GM18508 (cell line): ENCODE measurements around the gene ITPR2.

Source experiments
- ATAC-seq: cut with Tn5 transposase; IDR thresholded peaks from one replicate; pipeline ENCODE4 v1.9.1; 2021; ENCODE audit warnings: moderate number of reproducible peaks; ENCODE audit not compliant: insufficient read depth, unreplicated experiment

Gene ITPR2

DNA sequence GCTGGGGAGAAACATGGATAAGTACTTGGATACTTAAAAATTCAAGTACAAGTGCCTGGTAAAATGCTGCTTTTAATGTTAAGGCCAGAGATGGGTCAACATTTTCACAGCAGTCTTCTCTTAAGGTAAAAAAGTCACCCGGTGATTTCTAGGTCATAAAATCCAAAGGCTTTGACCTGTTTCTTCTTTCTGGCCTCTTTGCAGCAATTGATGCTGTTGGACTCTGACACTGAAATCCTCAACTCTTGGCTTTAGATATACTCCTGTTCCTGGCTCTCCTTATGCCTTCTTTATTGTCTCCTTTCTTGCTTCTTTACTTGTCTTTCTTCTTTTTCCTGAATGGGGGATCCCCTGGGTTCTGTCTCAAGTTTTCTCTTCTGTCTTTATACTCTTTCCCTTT is 448.5 kb downstream of the ITPR2 start:
- ATAC-seq, result no peak

GRCh38 chr12:26383041-26383440 is 450.0 kb downstream of the ITPR2 start:
- ATAC-seq, result no peak

DNA sequence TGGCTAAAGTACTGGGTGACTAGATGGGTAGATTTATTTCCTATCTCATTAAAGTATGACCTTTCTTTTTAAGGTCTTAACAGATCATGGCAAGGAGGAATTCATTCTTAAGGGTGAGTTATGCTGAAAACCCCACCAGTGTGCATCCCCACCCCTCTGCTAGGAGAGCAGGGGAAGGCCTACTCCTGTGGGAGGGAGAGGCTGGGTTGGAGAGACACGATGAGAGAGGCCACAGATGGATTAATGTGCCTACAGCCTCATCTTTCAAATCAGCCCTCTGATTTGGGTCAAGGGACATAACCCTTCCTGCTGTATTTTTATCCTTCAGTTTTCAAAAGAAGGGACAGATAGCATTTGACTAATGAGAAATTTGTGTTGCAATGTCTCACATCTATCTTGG is 452.1 kb downstream of the ITPR2 start:
- no peak for ATAC-seq

DNA sequence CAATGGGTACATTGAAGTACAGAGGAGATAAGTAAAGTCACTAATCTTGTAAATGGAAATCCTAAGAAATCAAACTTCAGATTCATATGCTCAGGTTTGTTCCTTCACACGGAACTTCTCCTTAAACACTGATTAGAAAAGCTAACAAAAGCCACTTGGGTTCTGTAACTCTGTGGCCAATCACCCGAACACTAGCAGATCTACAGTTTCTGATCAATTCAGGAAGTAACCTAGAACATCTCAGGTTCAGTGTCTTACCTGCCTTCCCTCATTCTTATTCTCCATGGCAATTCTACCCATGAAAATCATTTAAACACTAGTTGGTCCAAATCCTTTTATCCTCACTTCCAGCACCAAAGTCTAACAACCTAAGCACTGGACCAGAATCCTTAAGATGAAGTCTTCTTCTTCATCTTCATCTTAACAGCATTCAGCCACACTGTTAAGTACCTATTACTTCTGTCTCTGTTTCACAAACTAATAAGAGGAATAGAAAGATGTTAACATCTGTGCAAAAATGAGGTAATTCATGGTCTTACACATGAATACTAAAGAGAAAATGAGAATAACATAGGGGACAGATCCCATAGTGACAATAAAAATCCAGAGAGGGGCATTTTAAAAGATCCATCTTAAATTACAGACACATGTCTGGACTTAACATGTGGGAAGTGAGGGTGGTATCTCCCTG is 453.1 kb downstream of the ITPR2 start:
- no peak for ATAC-seq

GRCh38 chr12:26378711-26379110 is 454.3 kb downstream of the ITPR2 start:
- ATAC-seq, result no peak

DNA sequence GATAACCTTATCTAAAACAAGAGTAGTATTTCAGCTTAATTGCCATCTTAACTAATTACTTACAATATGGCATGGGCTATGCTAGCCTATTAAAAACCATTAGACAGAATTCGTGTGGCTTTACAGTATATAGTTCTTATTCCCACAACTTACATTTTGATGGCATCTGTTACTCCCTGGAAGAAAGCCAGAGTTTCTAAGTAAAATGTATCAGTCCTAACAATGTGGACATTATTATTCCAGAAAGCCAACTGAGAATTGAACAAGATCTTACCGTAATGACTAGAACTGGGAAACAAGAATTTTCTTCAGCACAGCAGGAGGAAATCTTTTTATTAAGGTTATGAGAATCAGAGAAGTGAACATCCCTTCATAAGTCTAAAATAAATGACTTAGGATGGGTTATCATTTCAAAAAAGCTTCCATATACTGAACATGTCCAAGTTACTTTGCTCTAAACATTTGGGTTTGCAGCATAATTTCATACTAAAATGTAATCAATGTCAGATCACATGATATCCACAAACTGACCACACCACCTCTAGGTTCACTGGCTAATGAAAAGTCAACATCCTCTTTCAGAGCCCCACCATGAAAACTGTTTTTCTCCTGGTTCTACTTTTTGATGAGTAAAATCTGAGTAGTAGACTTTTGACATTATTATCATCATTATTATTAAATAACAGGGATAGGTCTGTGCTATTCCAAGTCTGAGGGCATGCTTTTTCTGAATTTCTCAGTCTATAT is 457.9 kb downstream of the ITPR2 start:
- no peak for ATAC-seq

- ATAC-seq, result no peak
These were observed 459.1 kb downstream of the ITPR2 start for GRCh38 chr12:26373606-26374495.

DNA sequence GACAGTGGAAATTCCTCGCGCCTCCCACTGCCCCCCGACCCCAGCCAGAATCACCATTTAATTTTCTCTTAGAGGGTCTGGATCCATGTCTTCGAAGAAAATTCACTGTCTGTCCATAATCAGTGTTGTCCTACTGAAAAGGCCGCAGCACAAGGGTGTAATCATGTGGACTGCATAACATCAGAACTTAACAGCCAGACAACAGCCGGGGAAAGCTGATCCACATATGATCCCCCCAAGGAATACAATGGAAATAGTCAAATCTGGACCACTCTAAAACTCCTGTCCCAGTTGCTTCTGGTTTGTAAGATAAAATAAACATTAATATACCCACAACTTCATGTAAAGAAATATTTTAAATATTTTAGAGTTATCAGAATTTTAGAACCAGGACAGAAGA is 460.1 kb downstream of the ITPR2 start:
- no peak for ATAC-seq

GRCh38 chr12:26370098-26370497 is 462.9 kb downstream of the ITPR2 start:
- ATAC-seq, result no peak

GRCh38 chr12:26369588-26369987 is 463.4 kb downstream of the ITPR2 start:
- no peak for ATAC-seq

DNA sequence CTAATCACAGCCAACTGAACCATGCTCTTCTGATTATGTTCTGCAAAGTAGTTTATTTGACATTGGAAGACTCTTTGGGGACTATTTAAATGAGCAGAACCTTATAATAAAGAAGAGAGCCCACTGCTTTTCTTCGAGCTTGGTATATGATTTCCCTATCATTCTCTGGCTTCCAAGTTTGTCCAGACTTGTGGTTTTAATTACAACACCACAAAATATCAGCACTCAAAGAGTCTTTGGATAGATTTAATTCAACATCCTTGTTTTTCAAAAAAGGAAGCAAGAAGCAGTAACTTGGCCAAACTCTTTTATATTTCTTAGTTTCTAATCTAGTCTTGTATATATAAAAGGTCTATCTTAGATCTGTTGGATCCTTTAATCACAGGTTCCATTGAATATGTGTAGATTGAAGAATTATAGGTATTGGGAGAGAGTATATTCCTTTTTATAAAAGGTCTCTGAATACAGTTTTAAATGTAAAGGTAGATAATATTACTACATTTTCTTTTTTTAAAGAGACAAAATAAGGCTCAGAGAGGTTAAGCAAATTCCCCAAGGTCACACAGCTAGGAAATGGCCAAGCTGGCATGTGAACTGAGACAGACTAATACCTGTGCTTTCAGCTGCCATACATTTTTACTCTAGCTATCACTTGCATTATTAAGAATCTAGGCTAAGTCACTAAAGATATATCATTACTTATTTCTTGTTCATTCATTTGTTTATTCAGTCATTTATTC is 464.8 kb downstream of the ITPR2 start:
- no peak for ATAC-seq

GRCh38 chr12:26361964-26362363 is 471.0 kb downstream of the ITPR2 start:
- ATAC-seq, result no peak

DNA sequence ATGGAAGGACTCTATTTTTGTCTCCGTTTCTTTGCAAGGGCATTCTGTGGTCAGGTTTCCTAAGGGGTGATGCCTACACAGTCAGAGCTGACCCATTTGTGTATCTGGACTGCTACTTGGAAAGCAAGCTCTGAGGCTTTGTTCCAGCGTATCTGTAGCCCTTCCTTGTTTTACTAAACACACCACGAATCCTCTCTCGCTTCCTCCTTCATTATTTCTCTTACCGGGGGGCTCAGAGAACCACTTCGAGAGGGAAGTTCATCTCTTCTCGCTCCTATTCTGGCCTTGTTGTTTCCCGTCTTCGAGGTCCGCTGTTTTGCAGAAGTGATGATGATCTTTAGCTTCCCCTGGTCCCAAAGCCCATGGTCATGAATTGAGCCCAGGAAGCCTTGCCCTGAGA is 472.9 kb downstream of the ITPR2 start:
- no peak for ATAC-seq

GRCh38 chr12:26359576-26359975 is 473.4 kb downstream of the ITPR2 start:
- no peak for ATAC-seq

DNA sequence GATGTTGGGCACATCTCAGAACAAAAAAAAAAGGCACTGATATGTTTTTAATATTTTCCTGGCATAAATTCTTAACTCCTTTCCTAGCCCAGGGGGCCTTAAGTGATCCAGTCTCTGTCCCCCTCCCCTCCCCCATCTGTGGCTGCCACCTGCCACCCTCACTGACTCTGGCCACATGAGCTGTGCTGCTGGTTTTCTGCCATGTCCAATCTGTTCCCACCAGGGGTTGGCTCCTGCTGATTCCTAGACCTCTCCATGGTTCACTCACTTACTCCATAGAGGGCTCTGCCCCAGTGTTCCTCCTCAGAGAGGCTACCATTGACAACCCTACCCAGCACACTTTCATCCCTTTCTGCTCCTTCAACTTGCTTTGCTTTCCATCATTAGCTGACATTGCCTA is 474.3 kb downstream of the ITPR2 start:
- no peak for ATAC-seq

- no peak for ATAC-seq
These were observed 485.7 kb downstream of the ITPR2 start for GRCh38 chr12:26347300-26347699.

DNA sequence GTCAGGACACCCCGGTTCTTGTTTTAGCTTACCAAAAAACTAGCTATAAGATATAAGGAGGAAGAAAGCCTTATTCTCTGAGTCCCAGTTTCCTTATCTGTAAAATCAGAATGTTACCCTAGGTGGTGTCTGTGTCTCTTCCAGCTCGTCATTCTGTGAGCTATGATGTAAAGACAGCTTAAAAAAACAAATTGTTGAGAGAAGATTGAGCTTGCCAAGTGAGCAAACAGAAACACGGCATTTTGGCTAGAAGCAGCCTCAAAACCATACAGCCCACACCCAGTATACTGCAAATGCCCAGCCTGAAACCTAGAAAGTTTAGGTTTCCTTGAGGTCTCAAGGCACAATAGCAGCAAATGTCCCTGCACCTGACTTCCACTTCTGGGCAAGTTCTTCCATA is 486.3 kb downstream of the ITPR2 start:
- no peak for ATAC-seq

DNA sequence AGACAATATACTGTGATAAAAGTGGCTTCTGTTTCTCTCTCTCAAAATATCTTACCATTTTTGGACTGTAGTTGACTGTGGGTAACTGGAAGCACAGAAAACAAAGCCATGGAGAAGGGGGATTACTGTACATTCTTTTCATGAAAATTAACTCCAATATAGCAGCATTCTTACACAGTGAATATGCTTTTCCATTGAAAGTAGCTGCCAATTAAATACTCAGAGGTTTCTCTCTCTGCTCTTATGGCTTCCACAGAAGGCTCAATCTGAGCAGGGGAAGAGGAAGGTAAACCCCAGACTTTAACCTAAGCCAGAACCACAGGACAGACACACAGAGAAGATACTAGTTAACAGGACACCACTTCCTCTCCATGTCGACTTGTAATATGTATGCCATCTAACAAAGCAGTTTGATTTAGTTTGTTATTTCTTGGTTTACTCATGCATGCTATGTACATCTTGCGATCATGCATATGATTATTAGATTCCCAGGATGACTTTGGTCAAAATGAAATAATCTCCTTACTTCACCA is 487.5 kb downstream of the ITPR2 start:
- ATAC-seq, result no peak

DNA sequence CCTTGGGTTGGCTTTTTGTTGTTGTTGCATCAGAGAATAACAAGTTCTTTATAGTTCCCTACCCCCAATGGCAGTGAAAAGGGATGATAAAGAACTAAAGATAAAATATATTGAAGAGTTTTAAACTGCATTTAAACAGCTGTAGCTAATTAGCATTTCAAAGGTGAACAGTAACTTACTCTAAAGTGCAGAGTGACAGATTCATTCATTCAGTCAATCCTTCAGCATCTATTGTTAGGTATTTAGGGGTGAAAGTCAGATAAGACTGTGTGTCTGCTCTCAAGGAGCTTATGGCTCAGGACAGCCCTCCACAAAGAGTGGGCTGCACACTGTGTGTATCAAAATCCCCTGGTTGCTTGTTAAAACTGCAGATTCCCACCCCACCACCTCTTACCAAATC is 491.5 kb downstream of the ITPR2 start:
- ATAC-seq, result no peak

- ATAC-seq, result peak; percentile 54
These were observed 492.3 kb downstream of the ITPR2 start for GRCh38 chr12:26340649-26341048.
